Mesendoderm (in vitro differentiated cells): Measurements from ENCODE around the gene GP9.

Source experiments
- DNase-seq: peaks from one replicate; pipeline ENCODE4 v3.0.0; 2013
- H2AK5ac ChIP-seq: 2 replicates; pipeline ENCODE4 v1.6.1; 2013; ENCODE audit warnings: low read length, inconsistent platforms
- H2BK120ac ChIP-seq: 2 replicates; pipeline ENCODE4 v1.6.1; 2013; ENCODE audit warnings: low read depth, mild to moderate bottlenecking, low read length, moderate library complexity, mixed read lengths
- H2BK15ac ChIP-seq: replicated peaks from 2 replicates; pipeline ENCODE4 v1.6.1; 2013; ENCODE audit warnings: low read depth, mild to moderate bottlenecking, moderate library complexity
- H2BK5ac ChIP-seq: 2 replicates; pipeline ENCODE4 v1.6.1; 2013; ENCODE audit warnings: low read length, inconsistent platforms
- H3K18ac ChIP-seq: 2 replicates; pipeline ENCODE4 v1.6.1; 2013; ENCODE audit warnings: mild to moderate bottlenecking, low read length, mixed read lengths
- H3K23ac ChIP-seq: one replicate; pipeline ENCODE4 v1.6.1; 2013; ENCODE audit warnings: low read length
- H3K27ac ChIP-seq: 2 replicates; pipeline ENCODE4 v1.5.1; 2013; ENCODE audit warnings: low read depth, mild to moderate bottlenecking, inconsistent platforms, low read length, moderate library complexity
- H3K27me3 ChIP-seq: 2 replicates; pipeline ENCODE4 v1.6.1; 2013; ENCODE audit warnings: low read length, control low read depth, mild to moderate bottlenecking, inconsistent platforms; ENCODE audit not compliant: insufficient read depth, poor library complexity
- H3K36me3 ChIP-seq: 2 replicates; pipeline ENCODE4 v1.6.1; 2013; ENCODE audit warnings: low read length, inconsistent platforms; ENCODE audit not compliant: control insufficient read depth, insufficient read depth
- H3K4ac ChIP-seq: one replicate; pipeline ENCODE4 v1.6.1; 2013; ENCODE audit warnings: low read depth, mild to moderate bottlenecking, low read length, moderate library complexity
- H3K4me1 ChIP-seq: 2 replicates; pipeline ENCODE4 v1.6.1; 2013; ENCODE audit warnings: low read depth, low read length, inconsistent platforms; ENCODE audit not compliant: control insufficient read depth
- H3K4me2 ChIP-seq: 2 replicates; pipeline ENCODE4 v1.6.1; 2013; ENCODE audit warnings: low read length
- H3K4me3 ChIP-seq: 2 replicates; pipeline ENCODE4 v1.5.1; 2013; ENCODE audit warnings: mild to moderate bottlenecking, low read length
- H3K56ac ChIP-seq: one replicate; pipeline ENCODE4 v1.6.1; 2013; ENCODE audit warnings: low read length
- H3K79me1 ChIP-seq: 2 replicates; pipeline ENCODE4 v1.6.1; 2013; ENCODE audit warnings: low read length, inconsistent platforms
- H3K79me2 ChIP-seq: 2 replicates; pipeline ENCODE4 v1.6.1; 2013; ENCODE audit warnings: mild to moderate bottlenecking, low read length; ENCODE audit not compliant: control insufficient read depth, insufficient read depth
- H3K9ac ChIP-seq: 2 replicates; pipeline ENCODE4 v1.6.1; 2013; ENCODE audit warnings: low read length, inconsistent platforms
- H4K5ac ChIP-seq: one replicate; pipeline ENCODE4 v1.6.1; 2013; ENCODE audit warnings: low read length
- H4K8ac ChIP-seq: one replicate; pipeline ENCODE4 v1.6.1; 2013; ENCODE audit warnings: low read depth, mild to moderate bottlenecking, control low read depth, low read length, moderate library complexity
- WGBS: extraction: QIAGEN DNeasy Blood & Tissue Kit; methylation state at CpG from one replicate; pipeline ENCODE4 v1.1.7; 2013; ENCODE audit warnings: low lambda C conversion rate, missing lambda C conversion rate; ENCODE audit not compliant: insufficient coverage; ENCODE audit errors: extremely low coverage; 5-methylcytosine and 5-hydroxymethylcytosine counted together

The GP9 gene

GRCh38 chr3:129061888-129062834 lies 1.6 kb downstream of the GP9 start:
- Histone ChIP-seq H3K4me2 (no peak overlapping the region), H3K79me2 (no peaks in the 10 kb centered on the region), H2BK120ac (no peak overlapping the region), H4K8ac (no peak overlapping the region), H4K5ac (no peak overlapping the region), H2BK5ac (no peak overlapping the region), H3K9ac (no peak overlapping the region), H2AK5ac (no peak overlapping the region), H3K4me3 (no peak overlapping the region), H3K27ac (no peak overlapping the region), H2BK15ac (no peak overlapping the region), H3K27me3 (no peaks in the 10 kb centered on the region), H3K79me1 (no peaks in the 10 kb centered on the region), H3K4ac (no peak overlapping the region), H3K4me1 (no peaks in the 10 kb centered on the region), H3K36me3 (no peaks in the 10 kb centered on the region), H3K56ac (no peak overlapping the region), H3K18ac (no peak overlapping the region), H3K23ac (no peak overlapping the region)
- WGBS: no CpG with 5 or more reads among the region's 32 CpGs
- DNase-seq: no peak

- Histone ChIP-seq H4K8ac (no peak overlapping the region), H3K23ac (no peak overlapping the region), H3K36me3 (no peaks in the 10 kb centered on the region), H3K4me1 (no peaks in the 10 kb centered on the region), H2AK5ac (no peak overlapping the region), H3K18ac (no peak overlapping the region), H3K4ac (no peak overlapping the region), H2BK120ac (no peak overlapping the region), H4K5ac (no peak overlapping the region), H2BK5ac (no peak overlapping the region), H3K4me2 (no peak overlapping the region), H3K27me3 (no peaks in the 10 kb centered on the region), H3K27ac (no peak overlapping the region), H3K9ac (no peak overlapping the region), H2BK15ac (no peak overlapping the region), H3K79me1 (no peaks in the 10 kb centered on the region), H3K56ac (no peak overlapping the region), H3K79me2 (no peaks in the 10 kb centered on the region), H3K4me3 (no peak overlapping the region)
- WGBS: no CpG with 5 or more reads among the region's 10 CpGs
- DNase-seq: no peak
These were observed 2.6 kb downstream of the GP9 start for GRCh38 chr3:129063091-129063640.

- Histone ChIP-seq H3K4me2 (no peak overlapping the region), H2BK15ac (no peak overlapping the region), H4K5ac (no peak overlapping the region), H3K56ac (no peak overlapping the region), H3K79me1 (no peaks in the 10 kb centered on the region), H4K8ac (no peak overlapping the region), H3K9ac (no peak overlapping the region), H2BK5ac (no peak overlapping the region), H3K23ac (no peak overlapping the region), H2BK120ac (no peak overlapping the region), H3K18ac (no peak overlapping the region), H3K4me3 (no peak overlapping the region), H3K4ac (no peak overlapping the region), H3K4me1 (no peaks in the 10 kb centered on the region), H3K27me3 (no peaks in the 10 kb centered on the region), H3K79me2 (no peaks in the 10 kb centered on the region), H3K27ac (no peak overlapping the region), H3K36me3 (no peaks in the 10 kb centered on the region), H2AK5ac (no peak overlapping the region)
- no peak for DNase-seq
- no CpG with 5 or more reads among the region's 15 CpGs for WGBS
These were observed 3.4 kb downstream of the GP9 start for GRCh38 chr3:129063841-129064482.

GRCh38 chr3:129065016-129065719 lies 4.6 kb downstream of the GP9 start:
- no CpG with 5 or more reads among the region's 14 CpGs for WGBS

GRCh38 chr3:129065720-129066073 lies 5.1 kb downstream of the GP9 start:
- Histone ChIP-seq H3K79me2 (no peaks in the 10 kb centered on the region), H3K36me3 (no peaks in the 10 kb centered on the region), H3K4me1 (no peaks in the 10 kb centered on the region), H3K23ac (no peak overlapping the region), H3K4ac (no peak overlapping the region), H3K9ac (no peak overlapping the region), H3K4me3 (no peak overlapping the region), H3K18ac (no peak overlapping the region), H3K4me2 (no peak overlapping the region), H2AK5ac (no peak overlapping the region), H3K56ac (no peak overlapping the region), H2BK120ac (no peak overlapping the region), H3K27me3 (no peaks in the 10 kb centered on the region), H3K79me1 (no peaks in the 10 kb centered on the region), H4K8ac (no peak overlapping the region), H2BK5ac (no peak overlapping the region), H4K5ac (no peak overlapping the region), H2BK15ac (no peak overlapping the region), H3K27ac (no peak overlapping the region)
- WGBS: no CpG with 5 or more reads among the region's 4 CpGs
- DNase-seq: no peak

More at GRCh38 chr3:129065016-129065719, 4.6 kb downstream of the GP9 start:
- no peaks in the 10 kb centered on the region for H3K27me3 ChIP-seq
- no peaks in the 10 kb centered on the region for H3K36me3 ChIP-seq
- H3K4me3 ChIP-seq: no peak overlapping the region
- no peak overlapping the region for H2BK5ac ChIP-seq
- no peak for DNase-seq
- no peak overlapping the region for H3K4ac ChIP-seq
- no peak overlapping the region for H2BK120ac ChIP-seq
- no peaks in the 10 kb centered on the region for H3K79me2 ChIP-seq
- H3K4me1 ChIP-seq: no peaks in the 10 kb centered on the region
- no peak overlapping the region for H3K23ac ChIP-seq
- no peak overlapping the region for H2BK15ac ChIP-seq
- H2AK5ac ChIP-seq: no peak overlapping the region
- no peak overlapping the region for H3K27ac ChIP-seq
- H4K5ac ChIP-seq: no peak overlapping the region
- no peak overlapping the region for H3K18ac ChIP-seq
- H3K9ac ChIP-seq: no peak overlapping the region
- no peak overlapping the region for H4K8ac ChIP-seq
- no peak overlapping the region for H3K56ac ChIP-seq
- no peaks in the 10 kb centered on the region for H3K79me1 ChIP-seq
- H3K4me2 ChIP-seq: no peak overlapping the region
